UCSD-AML1 (cell line): ENCODE data around the gene RAB6A.
A peak's percentile ranks its signal among the peaks of the same experiment; 100 is the strongest.
"Not testable (repeated sequence)": the region's sequence is repeated elsewhere in the genome, so short reads cannot be mapped to it uniquely, and the experiment has no call there.

Source experiments
- DNase-seq: peaks from one replicate; lab custom pipeline; 2025; ENCODE audit not compliant: unreplicated experiment; lab: John Stamatoyannopoulos, UW

The RAB6A gene

GRCh38 chr11:73760679-73761402 is at the start of gene RAB6A:
RAB6A (minus strand) TSS chr11:73761074; CDS start chr11:73760635, 439 bp downstream.
- peak; percentile 99 for DNase-seq

- no peak for DNase-seq
These were observed 49.8 kb upstream of the RAB6A start for GRCh38 chr11:73810637-73811036.

- DNase-seq: no peak
These were observed 47.2 kb upstream of the RAB6A start for GRCh38 chr11:73808052-73808451.

GRCh38 chr11:73804712-73805111 is 43.8 kb upstream of the RAB6A start:
- DNase-seq: no peak

GRCh38 chr11:73801136-73801535 is 40.3 kb upstream of the RAB6A start:
- no peak for DNase-seq

GRCh38 chr11:73800276-73800806 is 39.5 kb upstream of the RAB6A start:
- no peak for DNase-seq

GRCh38 chr11:73797457-73797856 is 36.6 kb upstream of the RAB6A start:
- no peak for DNase-seq

GRCh38 chr11:73795925-73796632 is 35.2 kb upstream of the RAB6A start:
- DNase-seq: no peak

- no peak for DNase-seq
These were observed 31.7 kb upstream of the RAB6A start for GRCh38 chr11:73792584-73792983.

- no peak for DNase-seq
These were observed 28.4 kb upstream of the RAB6A start for GRCh38 chr11:73789279-73789670.

GRCh38 chr11:73787643-73788558 is 27.0 kb upstream of the RAB6A start, which contains the start of gene MRPL48:
MRPL48 (plus strand) TSS chr11:73787874; CDS start chr11:73787972, 98 bp downstream.
- peak; percentile 92 for DNase-seq

GRCh38 chr11:73787051-73787642 is 26.3 kb upstream of the RAB6A start:
- DNase-seq: no peak

GRCh38 chr11:73785467-73785866 is 24.6 kb upstream of the RAB6A start:
- not testable (repeated sequence) for DNase-seq

- no peak for DNase-seq
These were observed 23.9 kb upstream of the RAB6A start for GRCh38 chr11:73784734-73785133.

GRCh38 chr11:73784080-73784634 is 23.3 kb upstream of the RAB6A start:
- no peak for DNase-seq

- no peak for DNase-seq
These were observed 22.7 kb upstream of the RAB6A start for GRCh38 chr11:73783483-73784020.

GRCh38 chr11:73781303-73781702 is 20.4 kb upstream of the RAB6A start:
- no peak for DNase-seq

- DNase-seq: peak; percentile 98
These were observed 18.4 kb upstream of the RAB6A start for GRCh38 chr11:73779084-73779902.

- DNase-seq: not testable (repeated sequence)
These were observed 9.9 kb upstream of the RAB6A start for GRCh38 chr11:73770811-73771210.
